ENCODE measurements around the gene AADAC. TPM values are rescaled to one million over a fixed set of nuclear protein-coding genes. Genes with fewer than 3 reads are reported as not detected.
"Not testable (repeated sequence)": the region's sequence is repeated elsewhere in the genome, so short reads cannot be mapped to it uniquely, and the experiment has no call there.

Gene AADAC
- total RNA-seq, 1 donor from 2014 or later = 4.3 TPM

DNA sequence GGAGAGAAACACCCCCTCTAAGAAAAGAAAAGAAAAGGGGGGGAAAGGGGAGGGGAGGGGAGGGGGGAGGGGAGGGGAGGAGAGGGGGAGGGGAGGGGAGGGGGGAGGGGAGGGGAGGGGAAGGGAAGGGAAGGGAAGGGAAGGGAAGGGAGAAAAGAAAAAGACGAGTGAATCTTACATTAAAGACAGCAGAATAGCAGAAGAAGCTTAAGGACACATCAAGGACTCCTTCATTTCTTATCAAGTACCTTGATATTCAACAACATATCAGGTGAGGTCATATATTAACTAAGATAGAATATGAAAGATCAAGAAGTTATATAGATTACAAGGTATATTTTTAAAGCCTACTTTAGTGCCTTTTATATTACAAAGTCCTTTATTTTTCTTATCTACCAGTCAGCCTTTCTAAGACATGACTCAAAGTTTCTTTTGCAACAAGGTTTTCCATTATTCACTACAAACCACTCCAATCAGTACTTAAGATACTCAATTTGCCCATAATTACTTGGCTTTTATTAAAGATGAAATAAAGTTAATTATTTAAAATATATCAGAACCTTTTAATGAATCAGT, 17.7 kb upstream of the AADAC start:
- no peak for DNase-seq (ENCODE audit: extremely low read depth, low read depth, low spot score)

DNA sequence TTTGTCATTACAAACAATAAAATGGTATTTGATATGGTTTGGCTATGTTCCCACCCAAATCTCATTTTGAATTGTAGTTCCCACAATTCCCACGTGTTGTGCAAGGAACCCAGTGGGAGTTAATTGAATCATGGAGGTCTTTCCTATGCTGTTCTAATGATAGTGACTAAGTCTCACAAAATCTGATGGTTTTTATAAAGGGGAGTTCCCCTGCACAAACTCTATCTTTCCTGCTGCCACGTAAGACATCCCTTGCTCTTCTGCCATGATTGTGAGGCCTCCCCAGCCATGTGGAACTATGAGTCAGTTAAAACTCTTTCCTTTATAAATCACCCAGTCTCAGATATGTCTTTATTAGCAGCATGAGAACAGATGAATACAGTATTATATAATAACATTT, 15.4 kb upstream of the AADAC start:
- DNase-seq (ENCODE audit: extremely low read depth, low read depth, low spot score) = no peak

DNA sequence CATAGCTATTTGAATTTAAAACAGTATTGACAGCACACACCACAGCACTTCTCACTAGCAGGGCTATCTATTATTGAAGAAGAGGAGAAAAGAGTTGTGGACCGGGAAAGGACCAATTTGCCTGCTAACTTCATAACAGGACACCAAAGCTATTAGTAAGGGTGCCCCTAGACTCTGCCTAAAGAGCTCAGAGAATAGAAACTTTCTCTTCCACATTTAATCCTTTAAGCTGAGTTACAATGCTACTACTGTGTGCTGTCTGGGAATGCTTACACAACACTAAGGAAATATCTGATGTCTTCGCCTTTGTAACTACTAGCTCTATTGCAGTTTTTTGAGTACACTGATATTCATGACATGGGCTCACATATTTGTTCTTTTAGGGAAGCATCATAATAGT, 13.5 kb upstream of the AADAC start:
- DNase-seq (ENCODE audit: extremely low read depth, low read depth, low spot score) = no peak

DNA sequence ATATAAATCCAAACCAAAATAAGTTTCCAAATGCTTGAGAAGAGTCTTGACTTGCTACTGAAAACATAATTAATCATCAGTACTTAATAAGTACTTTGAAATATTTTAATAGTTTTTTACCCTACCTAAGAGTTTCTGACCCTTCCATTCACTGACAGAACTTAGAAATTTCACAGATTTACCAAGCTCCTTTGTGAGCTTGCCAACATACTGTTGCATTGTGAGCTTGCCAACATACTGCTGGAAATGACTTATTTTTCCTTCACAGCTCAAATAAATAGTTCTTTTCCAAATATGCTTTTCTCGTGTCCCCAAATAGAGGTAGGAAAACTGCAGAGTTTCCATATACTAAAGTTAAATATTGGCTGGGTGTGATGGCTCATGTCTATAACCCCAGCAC, 9.6 kb upstream of the AADAC start:
- DNase-seq (ENCODE audit: extremely low read depth, low read depth, low spot score) = no peak

DNA sequence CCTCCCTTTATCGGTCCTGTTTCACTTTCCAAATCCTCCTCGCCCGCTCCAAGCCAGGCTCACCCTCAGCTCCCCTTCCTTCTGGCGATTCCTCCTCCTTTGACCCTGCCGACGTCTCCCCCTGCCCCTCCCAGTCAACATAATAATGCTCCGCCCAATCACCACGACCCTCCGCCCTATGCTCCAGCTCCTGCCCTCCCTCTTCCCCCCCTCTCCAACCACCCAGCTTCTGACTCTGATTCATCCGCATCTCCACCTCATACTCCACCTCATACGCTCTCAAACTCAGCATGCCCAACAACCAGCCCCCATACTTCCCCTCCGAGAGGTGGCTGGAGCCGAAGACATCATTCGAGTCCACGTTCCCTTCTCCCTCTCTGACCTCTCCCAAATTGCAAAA, 7.1 kb upstream of the AADAC start:
- DNase-seq (ENCODE audit: extremely low read depth, low read depth, low spot score) = no peak

DNA sequence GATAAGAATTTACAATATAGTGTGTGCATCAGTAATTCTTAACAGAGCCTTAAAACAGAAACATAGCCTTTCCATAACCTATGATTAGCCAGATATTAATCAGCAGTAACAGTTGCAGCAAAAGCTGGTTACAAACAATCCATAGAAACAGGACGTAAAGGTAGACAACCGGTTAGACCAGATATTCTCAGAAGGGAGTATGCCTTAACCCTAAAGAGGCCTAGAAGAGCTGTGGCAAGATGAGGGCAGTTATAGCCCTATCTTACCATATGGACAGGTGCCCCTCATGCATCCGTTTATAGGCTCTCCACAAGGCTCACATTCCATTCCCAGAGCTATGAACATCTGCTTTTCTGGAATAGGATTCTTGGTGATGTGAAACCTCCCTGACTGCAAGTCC, 5.0 kb upstream of the AADAC start:
- not testable (repeated sequence) for DNase-seq (ENCODE audit: extremely low read depth, low read depth, low spot score)

DNA sequence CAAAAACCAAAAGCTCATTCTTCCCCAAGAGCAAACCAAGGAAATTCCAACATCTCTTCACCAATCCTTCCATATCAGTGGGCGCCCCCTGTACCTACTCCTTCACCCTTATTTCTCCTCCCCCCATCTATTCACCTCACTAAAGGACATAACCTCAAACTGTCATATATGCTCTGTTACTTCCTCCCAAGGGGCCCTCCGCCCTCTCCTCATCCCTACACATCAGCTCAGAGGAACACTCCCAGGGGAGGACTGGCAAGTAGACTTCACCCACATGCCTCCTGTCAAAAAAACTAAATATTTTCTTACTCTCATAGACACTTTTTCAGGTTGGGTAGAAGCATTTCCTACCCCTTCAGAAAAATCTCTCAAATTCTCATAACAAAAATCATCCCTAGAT, 2.4 kb upstream of the AADAC start:
- no peak for DNase-seq (ENCODE audit: extremely low read depth, low read depth, low spot score)

DNA sequence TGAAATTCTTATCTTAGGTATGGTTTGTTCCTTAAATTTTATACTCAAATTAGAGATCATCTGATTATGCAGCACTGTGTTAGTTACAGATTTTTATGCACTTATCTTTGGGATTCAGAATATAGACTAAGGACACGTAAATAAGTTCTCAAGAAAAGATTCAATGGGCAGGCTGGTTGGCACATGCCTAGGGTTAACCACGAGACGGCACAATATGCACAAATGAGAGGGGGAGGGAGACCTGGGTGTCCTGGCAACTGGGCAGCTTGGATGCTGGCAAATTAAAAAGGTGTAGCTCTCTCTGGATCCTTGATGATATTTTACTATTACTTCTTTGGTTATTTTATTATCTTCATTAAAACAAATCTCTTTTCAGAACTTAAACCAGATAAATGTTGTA, 672 bp downstream of the AADAC start:
- DNase-seq (ENCODE audit: extremely low read depth, low read depth, low spot score) = no peak

DNA sequence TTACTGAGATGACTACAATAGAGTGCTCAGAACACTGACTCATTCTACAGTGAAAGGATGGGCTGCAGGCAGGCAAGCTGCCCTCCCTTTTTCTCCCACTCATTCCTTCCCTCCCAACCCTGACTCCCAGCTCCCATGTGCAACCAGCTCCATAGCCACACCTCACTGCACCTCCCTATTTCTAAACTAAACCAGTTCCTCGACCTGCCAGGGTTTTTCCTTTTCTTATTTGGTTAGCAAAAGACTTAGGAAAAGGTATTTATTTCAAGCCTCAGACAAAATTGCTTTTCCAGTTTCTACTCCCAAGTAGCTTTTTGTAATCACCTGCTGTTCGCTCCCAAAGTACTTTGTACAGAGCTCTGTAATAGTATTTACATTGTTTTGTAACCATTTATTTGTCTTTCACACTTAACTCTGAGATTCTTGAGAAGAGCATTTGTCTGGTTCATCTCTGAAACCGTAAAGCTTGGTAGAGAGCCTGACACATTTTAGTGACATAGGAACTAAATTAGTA, 2.2 kb downstream of the AADAC start:
- DNase-seq (ENCODE audit: extremely low read depth, low read depth, low spot score) = no peak

DNA sequence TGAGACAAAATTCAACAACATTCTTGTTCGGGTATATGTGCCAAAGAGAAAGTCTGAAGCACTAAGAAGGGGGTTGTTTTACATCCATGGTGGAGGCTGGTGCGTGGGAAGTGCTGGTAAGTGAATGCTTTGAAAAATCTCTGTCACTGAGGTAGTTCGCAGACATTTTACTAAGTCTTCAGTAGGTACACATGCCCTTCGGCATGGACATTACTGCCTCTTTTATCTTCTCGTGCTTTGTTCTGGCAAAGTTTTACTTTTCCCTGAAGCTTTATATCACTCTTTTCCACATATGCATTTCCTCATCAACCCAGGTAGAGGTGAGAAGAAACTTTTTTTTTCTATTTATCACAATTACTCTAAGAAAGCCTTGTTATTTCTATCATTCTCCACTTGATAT, 3.6 kb downstream of the AADAC start:
- DNase-seq (ENCODE audit: extremely low read depth, low read depth, low spot score) = no peak

DNA sequence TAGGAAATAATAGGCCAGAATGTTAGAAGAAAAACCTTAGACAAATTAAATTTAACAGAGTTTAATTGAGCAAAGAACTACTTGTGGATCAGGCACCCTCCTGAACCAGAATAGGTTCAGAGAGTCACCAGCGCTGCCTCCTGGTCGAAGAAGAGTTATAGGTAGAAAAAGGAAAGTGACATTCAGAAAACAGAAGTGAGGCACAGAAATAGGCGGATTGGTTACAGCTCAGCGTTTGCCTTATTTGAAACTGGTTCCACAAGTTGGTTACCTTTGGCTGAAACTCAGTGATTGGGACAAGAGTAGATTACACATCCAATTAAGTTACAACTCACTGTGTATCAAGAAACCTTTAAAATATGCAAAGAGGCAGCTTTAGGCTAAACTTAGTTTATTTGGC, 4.4 kb downstream of the AADAC start:
- DNase-seq (ENCODE audit: extremely low read depth, low read depth, low spot score) = no peak

DNA sequence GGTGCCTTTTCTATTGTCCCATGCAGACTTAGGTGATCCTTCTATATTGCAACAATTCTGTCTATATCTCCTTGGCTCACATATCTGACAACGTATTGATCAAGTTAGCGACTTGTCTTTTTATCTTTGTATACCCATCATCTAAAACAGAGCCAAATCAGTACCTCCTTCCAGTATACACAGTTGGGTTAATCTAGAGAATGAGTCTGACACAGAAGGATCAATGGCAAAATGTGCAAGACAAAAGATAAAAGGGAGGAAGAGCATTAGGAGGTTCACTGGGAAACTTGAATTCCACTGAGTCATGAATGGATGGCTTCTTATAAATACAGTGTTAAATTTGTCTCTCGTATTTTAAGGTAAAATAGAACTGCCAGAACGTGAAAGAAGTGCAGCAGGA, 6.0 kb downstream of the AADAC start:
- DNase-seq (ENCODE audit: extremely low read depth, low read depth, low spot score) = no peak

DNA sequence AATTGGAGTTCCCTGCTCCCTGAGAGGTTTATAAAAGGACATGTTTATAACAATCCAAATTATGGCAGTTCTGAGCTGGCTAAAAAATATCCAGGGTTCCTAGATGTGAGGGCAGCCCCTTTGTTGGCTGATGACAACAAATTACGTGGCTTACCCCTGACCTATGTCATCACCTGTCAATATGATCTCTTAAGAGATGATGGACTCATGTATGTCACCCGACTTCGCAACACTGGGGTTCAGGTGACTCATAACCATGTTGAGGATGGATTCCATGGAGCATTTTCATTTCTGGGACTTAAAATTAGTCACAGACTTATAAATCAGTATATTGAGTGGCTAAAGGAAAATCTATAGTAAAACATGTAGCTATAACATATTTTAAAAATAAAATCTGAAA, 13.9 kb downstream of the AADAC start:
- no peak for DNase-seq (ENCODE audit: extremely low read depth, low read depth, low spot score)

DNA sequence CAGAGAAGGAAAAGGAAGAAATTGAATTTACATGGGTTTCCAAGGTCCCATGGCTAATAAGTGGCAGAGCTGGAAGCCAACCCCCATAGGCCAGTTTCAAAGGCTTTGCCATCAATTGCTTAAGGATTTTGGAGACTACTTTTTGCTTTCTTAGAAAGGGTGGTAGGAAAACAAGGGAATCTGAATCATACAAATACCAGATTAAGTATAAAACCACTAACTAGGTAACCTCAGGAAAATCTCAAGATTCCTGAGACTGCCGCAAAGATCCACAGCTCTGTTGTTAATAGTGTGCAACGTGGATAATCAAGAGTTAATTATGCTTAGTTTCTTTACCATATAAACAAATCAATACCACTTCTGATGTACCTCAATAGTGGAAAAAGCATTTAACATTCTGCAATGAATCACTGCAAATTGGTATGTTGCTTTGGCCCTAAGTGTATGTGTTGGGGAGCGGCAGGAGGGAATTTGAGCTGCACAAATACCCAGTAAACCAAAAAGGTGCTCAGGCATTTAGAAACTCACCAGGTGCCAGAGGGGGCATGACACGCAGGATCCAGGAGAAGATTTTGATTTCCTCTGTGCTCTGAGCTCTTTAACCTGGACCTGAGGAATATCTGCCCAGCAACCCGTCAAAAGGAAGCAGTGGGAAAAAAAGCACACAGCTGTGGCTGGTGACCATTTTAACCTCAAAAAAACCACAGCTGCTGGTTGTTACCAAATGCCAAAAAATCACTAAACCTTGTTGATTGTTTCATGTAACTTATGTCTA, 22.0 kb downstream of the AADAC start:
- DNase-seq (ENCODE audit: extremely low read depth, low read depth, low spot score) = no peak

DNA sequence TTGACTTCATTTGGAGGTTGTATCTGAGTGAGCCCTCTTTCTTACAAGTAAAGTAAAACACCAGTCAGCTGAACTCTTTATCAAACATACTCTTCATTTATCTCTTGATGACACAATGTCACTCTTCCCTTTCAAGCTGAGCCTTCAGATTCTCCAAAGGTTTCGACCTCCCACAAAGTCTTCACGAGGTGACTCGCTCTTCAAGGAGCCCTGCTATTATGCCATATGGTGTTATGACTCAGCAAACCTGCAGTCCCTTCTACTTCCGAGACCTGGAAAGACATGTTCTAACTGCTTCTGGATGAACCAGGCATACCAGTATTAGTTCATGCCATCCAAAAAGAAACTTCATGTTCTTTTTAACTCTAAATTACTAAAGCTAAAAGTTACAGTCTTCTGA, 23.1 kb downstream of the AADAC start:
- peak; percentile 22 for DNase-seq (ENCODE audit: extremely low read depth, low read depth, low spot score)

DNA sequence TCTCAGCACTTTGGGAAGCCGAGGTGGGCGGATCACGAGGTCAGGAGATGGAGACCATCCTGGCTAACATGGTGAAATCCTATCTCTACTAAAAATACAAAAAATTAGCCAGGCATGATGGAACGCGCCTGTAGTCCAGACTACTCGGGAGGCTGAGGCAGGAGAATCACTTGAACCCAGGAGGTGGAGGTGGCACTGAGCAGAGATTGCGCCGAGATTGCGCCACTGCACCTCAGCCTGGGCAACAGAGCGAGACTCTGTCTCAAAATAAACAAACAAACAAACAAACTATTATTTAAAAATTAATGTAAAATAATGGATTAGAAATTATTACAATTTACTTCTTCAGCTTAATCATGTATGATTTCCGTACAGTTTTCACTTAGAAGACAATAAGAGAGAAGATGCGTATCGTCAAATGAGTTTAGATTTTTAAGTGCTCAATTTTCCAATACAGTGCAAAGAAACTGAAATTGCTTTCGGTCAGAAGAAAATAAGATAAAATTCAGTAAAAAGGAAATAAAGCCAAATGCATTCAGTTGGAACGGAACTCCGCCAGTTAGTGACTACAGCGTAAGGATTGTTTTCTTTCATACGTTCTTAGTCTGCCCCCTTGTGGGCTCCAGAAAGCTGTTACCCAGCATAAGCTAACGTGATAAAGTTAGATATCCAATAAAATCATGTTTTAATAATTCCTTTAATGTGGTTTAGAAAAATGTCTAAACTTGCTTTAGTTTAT, 24.8 kb downstream of the AADAC start:
- DNase-seq (ENCODE audit: extremely low read depth, low read depth, low spot score) = peak; percentile 80

DNA sequence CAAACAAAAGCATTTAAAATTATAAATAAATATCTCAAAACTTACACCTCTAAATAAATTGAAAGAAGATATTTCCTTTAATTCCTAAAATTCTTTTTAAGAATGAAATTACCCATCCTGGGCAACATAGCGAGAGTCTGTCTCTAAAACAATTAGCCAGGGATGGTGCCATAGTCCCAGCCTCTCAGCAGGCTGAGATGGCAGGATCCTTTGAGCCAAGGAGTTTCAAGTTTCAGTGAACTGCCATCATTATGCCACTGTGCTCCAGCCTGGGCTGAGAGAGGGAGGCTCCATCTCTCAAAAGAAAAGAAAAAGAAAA, 25.4 kb downstream of the AADAC start:
- no peak for DNase-seq (ENCODE audit: extremely low read depth, low read depth, low spot score)

DNA sequence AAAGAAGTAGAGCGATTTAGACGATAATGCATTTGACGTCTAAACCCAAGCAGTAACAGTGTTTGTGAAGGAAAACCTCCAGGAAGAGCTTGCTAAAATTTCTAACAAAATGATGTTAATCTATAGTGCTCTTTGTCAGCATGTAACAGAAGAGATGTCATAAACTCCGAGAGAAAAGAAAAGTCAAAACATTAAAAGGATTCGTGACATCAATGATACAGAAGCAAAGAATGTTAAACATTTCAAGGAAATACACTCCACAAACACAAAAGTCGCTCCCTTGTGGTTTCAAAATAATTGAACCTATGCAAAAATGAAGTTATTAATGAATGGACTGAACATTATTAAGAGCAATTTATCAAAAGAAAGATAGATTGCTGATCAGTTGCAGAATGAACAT, 27.9 kb downstream of the AADAC start:
- no peak for DNase-seq (ENCODE audit: extremely low read depth, low read depth, low spot score)

DNA sequence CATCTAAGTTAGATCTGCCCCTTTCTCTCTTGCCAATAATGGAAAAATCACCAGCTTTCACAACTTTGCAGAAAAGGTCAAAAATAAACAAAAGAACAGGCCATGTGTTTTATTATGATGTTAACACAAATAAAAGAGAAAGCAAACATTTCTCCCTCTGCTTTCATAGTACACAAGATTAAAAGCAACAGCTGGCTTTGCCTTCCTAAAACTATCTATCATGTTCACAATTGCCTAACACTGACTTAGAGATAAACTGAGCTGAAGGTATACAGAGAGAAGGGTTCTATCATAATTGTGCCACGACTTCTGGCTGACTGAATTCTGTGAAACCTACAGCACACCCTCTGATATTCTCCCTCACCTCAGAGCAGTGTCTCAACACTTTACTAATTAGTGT, 29.4 kb downstream of the AADAC start:
- DNase-seq (ENCODE audit: extremely low read depth, low read depth, low spot score) = no peak

DNA sequence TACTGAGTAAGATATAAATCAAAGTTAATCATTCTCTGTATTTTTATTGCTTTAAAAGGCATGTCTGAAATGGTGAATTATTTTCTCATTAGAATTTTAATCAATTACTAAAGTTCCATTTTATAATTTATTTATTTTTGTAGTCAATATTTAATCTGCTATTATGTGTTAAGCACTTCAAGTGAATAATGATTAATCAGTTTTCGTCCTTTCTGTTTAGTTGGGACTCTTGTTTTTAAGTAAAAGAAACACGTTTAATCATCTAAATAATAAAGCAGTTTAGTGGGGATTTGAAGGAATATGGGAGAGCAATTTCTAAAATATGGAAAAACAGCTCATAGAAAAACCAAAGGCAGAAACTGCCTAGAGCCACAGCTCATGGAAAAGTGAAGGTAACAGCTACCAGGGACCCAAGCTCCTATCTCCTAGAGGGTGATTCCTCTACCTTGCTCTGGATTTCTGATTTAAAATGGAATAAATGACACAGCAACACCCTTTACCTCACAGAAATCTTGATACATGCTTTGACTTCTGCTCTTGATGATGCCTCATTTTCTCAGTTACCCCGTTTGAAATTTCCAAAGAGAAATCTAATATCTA, 31.5 kb downstream of the AADAC start:
- DNase-seq (ENCODE audit: extremely low read depth, low read depth, low spot score) = no peak

DNA sequence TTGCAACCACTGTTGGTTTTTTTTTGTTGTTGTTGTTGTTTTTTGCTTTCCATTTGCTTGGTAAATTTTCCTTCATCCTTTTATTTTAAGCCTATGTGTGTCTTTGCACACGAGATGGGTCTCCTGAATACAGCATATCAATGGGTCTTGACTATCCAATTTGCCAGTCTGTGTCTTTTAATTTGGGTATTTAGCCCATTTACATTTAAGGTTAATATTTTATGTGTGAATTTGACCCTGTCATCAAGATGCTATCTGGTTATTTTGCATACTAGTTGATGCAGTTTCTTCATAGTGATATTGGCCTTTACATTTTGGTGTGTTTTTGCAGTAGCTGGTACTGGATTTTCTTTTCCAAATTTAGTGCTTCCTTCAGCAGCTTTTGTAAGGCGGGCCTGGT, 36.1 kb downstream of the AADAC start:
- not testable (repeated sequence) for DNase-seq (ENCODE audit: extremely low read depth, low read depth, low spot score)

Measured in glomerular endothelial cell (primary cell).